Ishikawa (cell line): ENCODE data around the gene GRID1.

Experiments
- CEBPB ChIP-seq: IDR thresholded peaks from 2 replicates; pipeline ENCODE4 v1.6.1; 2012
- CREB1 ChIP-seq: IDR thresholded peaks from 2 replicates; pipeline ENCODE4 v1.6.1; 2012; ENCODE audit warnings: low read depth
- EGR1 ChIP-seq: IDR thresholded peaks from 2 replicates; pipeline ENCODE4 v1.6.1; 2012
- EP300 ChIP-seq: IDR thresholded peaks from 2 replicates; pipeline ENCODE4 v1.6.1; 2012; ENCODE audit warnings: borderline replicate concordance
- FOXM1 ChIP-seq: IDR thresholded peaks from 2 replicates; pipeline ENCODE4 v1.6.1; 2012; ENCODE audit warnings: low read depth, borderline replicate concordance
- NFIC ChIP-seq: IDR thresholded peaks from 2 replicates; pipeline ENCODE4 v1.6.1; 2012
- RAD21 ChIP-seq: IDR thresholded peaks from 2 replicates; pipeline ENCODE4 v1.6.1; 2012; ENCODE audit warnings: low read depth
- TAF1 ChIP-seq: IDR thresholded peaks from 2 replicates; pipeline ENCODE4 v1.6.1; 2012; ENCODE audit warnings: low read depth, mild to moderate bottlenecking
- TCF12 ChIP-seq: IDR thresholded peaks from 2 replicates; pipeline ENCODE4 v1.6.1; 2012; ENCODE audit warnings: low read depth
- TEAD4 ChIP-seq: IDR thresholded peaks from 2 replicates; pipeline ENCODE4 v1.6.1; 2012
- YY1 ChIP-seq: IDR thresholded peaks from 2 replicates; pipeline ENCODE4 v1.6.1; 2012; ENCODE audit warnings: low read depth
- ZBTB7A ChIP-seq: IDR thresholded peaks from 2 replicates; pipeline ENCODE4 v1.6.1; 2012; ENCODE audit warnings: low read depth
- TF ChIP-seq, protein P1 (sequence below): IDR thresholded peaks from 2 replicates; pipeline ENCODE4 v1.6.1; 2012
- TF ChIP-seq, protein P2 (sequence below): IDR thresholded peaks from 2 replicates; pipeline ENCODE4 v1.6.1; 2012
- TF ChIP-seq, protein P3 (sequence below): IDR thresholded peaks from 2 replicates; pipeline ENCODE4 v1.6.1; 2012; ENCODE audit warnings: low read depth, mild to moderate bottlenecking

GRID1 gene

DNA sequence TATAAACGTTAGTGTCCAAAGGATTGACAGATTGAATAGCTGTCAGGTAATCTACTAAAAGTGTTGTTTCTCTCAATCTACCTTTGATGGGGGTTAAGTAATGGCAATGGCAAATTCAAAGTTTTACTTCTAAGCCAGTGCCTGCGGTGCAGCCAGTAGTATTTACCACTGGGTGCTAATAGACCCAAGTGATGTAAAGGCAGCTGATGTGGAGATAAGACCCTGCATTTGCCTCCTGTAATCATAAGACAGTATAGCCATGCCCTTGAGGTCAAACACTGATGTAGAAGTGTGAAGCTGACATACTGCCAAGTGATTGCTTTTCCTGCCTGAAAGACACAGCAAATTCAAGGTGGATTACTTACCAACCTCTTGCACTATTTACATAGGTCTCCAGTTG is 572.0 kb downstream of the GRID1 start:
- TF ChIP-seq RAD21 (no peak), TEAD4 (no peak), TAF1 (no peak), ZBTB7A (no peak), CREB1 (no peak), YY1 (no peak), EP300 (no peak), FOXM1 (no peak)
- TF ChIP-seq, protein P1, sequence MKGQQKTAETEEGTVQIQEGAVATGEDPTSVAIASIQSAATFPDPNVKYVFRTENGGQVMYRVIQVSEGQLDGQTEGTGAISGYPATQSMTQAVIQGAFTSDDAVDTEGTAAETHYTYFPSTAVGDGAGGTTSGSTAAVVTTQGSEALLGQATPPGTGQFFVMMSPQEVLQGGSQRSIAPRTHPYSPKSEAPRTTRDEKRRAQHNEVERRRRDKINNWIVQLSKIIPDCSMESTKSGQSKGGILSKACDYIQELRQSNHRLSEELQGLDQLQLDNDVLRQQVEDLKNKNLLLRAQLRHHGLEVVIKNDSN, result no peak

DNA sequence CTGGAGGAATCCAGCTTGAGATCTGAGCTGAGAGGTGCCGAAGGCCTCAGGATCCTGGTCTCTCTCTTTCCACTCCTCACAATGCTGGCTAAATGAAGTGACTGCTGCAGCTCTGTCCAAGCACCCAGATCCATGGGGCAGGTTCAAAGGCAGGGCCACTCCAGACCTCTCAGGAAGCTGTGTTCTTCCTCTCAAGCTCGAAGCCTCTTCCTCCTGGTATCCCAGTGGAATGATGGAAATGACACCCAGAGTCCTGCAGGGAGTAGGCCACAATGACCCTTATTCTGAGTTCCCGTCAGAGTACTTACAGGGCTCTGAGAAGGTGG is 574.1 kb downstream of the GRID1 start:
- TF ChIP-seq CREB1 (no peak), CEBPB (no peak), ZBTB7A (no peak), FOXM1 (no peak), TEAD4 (no peak), EGR1 (no peak), YY1 (no peak)
- TF ChIP-seq, protein P1, result no peak
- TF ChIP-seq, protein P2, sequence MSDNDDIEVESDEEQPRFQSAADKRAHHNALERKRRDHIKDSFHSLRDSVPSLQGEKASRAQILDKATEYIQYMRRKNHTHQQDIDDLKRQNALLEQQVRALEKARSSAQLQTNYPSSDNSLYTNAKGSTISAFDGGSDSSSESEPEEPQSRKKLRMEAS, result no peak

DNA sequence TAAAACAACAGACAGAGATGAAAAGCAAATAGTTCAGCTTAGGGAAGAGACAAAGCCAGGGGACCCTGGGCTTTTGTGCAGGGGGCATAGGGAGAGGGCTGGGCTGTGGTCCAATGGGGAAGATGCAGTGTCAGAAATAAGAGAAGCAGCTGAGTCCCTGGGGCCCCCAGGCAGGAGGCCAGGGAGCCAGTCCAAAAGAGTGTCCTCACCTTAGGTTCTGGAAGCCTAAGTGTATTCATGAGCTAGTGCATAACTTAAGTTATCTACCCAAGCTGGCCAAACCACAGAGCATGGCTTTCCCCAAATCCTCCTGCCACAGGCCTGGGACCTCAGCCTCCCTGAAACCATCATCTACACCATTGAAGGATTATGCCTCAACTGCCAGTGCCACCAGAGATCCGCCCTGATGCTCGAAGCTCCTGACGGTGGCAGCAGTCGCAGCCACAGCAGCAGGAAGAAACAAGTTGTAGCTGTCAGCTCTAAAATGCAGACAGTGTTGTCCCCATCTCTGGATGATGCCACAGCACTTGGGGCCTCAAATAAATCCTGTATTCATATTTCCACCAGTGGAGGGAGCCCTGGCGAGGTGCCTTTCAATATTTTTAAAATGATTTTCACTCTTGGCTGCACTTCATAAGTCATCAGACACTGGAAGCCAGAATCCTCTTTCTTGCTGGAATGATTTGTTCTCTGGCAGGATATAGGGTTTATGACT is 574.6 kb downstream of the GRID1 start:
- TF ChIP-seq NFIC (no peak), TEAD4 (no peak), RAD21 (no peak), YY1 (no peak), TAF1 (no peak)

DNA sequence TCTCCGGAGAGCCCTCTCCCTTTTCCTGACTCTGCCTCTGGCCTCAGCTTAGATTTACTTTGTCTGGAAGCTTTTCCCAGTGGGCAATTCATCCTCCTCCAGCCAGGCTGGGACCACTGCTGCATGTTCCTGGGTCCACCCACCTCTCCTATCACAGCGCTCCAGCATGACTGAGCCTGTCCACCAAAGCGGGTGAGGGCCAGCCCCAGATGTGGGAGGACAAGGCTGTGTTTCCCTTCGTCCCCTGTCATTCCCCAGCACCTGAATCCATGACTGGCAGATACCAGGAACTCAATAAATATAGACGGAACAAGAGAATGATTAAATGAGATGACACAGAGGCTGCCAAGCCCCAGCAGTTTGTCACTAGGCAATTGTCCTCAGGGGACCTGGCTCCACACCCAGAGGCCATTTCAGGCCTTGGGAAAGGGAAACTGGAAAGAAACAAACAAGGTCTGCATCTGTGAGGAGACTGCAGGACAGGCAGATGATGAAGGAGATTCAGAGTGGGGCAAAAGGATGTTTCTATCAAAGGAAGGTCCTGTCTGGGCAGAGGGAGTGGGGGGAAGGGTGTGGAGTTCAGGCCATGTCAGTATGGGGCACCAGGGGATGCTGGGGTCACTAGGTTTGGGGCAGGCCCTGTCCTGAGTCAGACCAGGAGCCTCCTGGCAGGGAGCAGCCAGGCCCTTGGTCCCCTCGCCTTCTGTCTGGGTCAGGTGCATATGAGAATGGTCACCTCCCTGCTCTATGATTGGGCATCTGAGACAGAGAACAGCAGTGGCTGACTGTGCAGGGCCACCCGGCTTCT is 576.4 kb downstream of the GRID1 start:
- TF ChIP-seq TCF12, result no peak
- no peak for TF ChIP-seq CEBPB
- TF ChIP-seq YY1, result no peak
- TF ChIP-seq EGR1, result no peak
- TF ChIP-seq ZBTB7A, result no peak
- TF ChIP-seq EP300, result no peak
- no peak for TF ChIP-seq TEAD4
- no peak for TF ChIP-seq NFIC
- TF ChIP-seq RAD21, result no peak
- no peak for TF ChIP-seq FOXM1
- TF ChIP-seq, protein P1, result no peak
- TF ChIP-seq, protein P3, sequence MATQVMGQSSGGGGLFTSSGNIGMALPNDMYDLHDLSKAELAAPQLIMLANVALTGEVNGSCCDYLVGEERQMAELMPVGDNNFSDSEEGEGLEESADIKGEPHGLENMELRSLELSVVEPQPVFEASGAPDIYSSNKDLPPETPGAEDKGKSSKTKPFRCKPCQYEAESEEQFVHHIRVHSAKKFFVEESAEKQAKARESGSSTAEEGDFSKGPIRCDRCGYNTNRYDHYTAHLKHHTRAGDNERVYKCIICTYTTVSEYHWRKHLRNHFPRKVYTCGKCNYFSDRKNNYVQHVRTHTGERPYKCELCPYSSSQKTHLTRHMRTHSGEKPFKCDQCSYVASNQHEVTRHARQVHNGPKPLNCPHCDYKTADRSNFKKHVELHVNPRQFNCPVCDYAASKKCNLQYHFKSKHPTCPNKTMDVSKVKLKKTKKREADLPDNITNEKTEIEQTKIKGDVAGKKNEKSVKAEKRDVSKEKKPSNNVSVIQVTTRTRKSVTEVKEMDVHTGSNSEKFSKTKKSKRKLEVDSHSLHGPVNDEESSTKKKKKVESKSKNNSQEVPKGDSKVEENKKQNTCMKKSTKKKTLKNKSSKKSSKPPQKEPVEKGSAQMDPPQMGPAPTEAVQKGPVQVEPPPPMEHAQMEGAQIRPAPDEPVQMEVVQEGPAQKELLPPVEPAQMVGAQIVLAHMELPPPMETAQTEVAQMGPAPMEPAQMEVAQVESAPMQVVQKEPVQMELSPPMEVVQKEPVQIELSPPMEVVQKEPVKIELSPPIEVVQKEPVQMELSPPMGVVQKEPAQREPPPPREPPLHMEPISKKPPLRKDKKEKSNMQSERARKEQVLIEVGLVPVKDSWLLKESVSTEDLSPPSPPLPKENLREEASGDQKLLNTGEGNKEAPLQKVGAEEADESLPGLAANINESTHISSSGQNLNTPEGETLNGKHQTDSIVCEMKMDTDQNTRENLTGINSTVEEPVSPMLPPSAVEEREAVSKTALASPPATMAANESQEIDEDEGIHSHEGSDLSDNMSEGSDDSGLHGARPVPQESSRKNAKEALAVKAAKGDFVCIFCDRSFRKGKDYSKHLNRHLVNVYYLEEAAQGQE, result no peak
- TF ChIP-seq TAF1, result no peak
- TF ChIP-seq CREB1, result no peak
- TF ChIP-seq, protein P2, result no peak

DNA sequence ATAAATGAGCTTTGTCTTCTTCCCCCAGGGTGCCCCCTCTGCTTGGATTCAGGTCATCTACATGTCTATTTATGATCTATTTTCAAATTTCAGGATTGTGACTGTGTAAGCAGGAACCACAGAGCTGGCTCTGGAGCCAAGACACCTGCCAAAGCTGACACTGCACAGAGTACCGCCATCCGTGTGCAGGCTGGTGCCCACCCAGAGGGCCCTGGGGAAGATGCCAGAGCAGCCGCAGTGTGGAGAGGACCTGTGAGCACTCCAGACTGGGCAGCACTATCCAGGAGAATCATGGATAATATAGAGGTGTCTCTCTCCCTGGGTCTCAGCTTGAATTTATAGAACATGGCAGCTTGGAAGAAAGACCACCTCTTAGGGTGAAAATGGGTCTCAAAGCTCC is 577.5 kb downstream of the GRID1 start:
- no peak for TF ChIP-seq EGR1
- TF ChIP-seq, protein P2, result no peak
- TF ChIP-seq RAD21, result no peak
- TF ChIP-seq NFIC, result no peak
- no peak for TF ChIP-seq YY1
- no peak for TF ChIP-seq FOXM1
- TF ChIP-seq, protein P3, result no peak
- TF ChIP-seq TAF1, result no peak
- no peak for TF ChIP-seq CEBPB
- TF ChIP-seq ZBTB7A, result no peak
- TF ChIP-seq TCF12, result no peak
- TF ChIP-seq, protein P1, result no peak
- no peak for TF ChIP-seq CREB1
- no peak for TF ChIP-seq EP300
- TF ChIP-seq TEAD4, result no peak
